GM18909 (cell line): Measurements from ENCODE around the gene TSSC4.
"Not testable (repeated sequence)": the region's sequence is repeated elsewhere in the genome, so short reads cannot be mapped to it uniquely, and the experiment has no call there.

Source experiments
- ATAC-seq: cut with Tn5 transposase; IDR thresholded peaks from one replicate; pipeline ENCODE4 v1.9.1; 2021; ENCODE audit warnings: mild to moderate bottlenecking; ENCODE audit not compliant: unreplicated experiment, poor library complexity

TSSC4 gene

DNA sequence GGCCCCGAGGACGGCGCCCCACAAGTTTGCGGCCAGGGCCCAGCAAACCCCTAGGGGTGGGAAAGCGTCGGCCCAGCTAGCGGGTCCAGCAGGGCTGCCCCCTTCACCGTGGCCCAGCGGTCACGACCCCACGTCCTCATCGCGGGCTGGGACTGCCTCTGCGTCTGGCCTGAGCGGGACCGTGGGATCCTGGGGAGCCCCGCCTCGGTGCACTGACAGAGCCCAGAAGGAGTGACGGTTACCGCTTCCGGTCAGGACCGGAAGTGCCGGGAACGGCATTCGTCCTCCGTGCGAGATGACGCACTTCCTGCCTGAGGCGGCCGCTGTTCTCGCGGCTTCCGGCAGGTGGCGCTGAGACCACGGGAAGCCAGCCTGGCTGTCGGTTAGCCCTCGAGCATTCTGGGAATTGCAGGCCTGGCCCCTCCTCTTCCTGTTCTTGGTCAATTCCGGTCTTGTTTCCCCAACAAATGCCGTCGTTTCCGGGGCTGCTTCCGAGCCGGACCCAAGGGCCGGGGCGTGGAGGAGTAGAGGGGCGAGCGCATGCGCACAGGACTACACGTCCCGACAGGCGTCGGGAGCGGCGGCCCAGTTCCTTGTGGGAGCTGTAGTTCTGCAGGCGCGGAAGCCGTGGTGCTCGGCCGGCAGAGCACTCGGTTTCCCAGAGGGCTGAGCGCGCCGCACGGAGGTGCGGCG is at the start of gene TSSC4:
TSS of gene TSSC4 (plus strand) at position 682 of the 693 bp plus-strand sequence. CDS start 1,884 bp downstream, outside the sequence.
- peak; percentile 86 for ATAC-seq

DNA sequence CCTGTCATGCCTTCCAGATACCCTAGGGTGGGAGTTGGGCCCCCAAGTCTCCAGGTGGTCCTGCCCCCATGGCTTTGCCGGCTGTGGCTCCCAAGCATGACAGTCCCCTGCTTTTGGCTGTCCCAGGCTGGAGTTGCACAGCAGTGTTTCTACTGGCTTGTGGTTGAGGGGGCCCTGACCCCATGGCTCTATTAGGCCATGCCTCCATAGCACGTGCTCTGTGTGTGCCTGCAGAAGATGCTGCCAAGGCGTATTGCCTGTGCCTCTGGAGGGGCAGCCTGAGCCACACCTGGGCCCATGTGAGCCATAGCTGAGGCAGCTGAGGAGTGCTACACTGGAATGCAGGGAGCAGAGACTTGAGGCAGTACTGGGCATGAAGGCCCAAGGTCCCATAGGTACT is 48.8 kb upstream of the TSSC4 start:
- no peak for ATAC-seq

DNA sequence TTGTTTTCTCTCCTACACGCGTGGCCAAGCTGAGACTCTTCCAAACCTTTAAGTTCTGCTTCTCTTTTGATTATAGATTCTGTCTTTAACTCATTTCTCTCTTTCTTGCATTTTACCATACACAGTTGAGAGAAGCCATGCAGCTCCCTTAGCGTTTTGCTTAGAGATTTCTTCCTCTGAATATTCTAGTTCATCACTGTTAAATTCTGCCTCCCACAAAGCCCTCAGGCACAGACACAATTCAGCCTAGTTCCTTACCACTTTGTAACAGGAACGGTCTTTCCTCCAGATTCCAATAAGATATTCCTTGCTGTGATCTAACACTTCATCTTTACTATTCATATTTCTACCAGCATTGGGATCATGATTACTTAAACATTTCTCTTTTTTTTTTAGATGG is 48.1 kb upstream of the TSSC4 start:
- ATAC-seq = no peak

DNA sequence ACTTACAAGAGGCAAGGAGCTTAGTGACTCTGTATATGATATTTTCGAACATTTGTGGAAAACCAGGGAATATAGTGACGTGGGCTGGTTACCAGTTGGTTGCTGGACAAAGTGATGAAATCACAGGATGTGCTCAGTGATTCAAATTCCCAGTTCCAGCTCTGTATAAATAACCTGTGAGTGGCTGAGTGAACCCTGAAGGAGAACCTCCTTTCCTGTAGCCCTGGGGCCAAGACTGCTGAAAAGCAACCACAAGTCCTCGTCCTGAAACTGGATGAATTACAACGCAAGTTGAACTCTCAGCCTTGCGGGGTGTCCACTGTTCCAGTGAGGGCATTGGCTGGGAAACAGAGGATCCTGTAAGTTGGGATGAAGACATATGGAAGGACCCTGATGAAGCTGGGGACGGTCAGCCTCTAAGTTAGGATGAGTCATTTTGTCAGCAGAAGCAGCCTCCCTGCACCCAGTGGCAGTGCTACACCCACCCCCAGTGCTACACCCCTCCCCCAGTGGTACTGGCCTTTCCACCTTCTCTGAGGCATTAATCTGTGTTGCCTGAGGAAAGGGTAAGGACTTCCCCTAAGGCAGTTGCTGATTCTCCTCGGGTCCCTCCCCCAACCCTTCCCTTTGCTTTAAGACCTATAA is 45.4 kb upstream of the TSSC4 start:
- ATAC-seq = no peak

DNA sequence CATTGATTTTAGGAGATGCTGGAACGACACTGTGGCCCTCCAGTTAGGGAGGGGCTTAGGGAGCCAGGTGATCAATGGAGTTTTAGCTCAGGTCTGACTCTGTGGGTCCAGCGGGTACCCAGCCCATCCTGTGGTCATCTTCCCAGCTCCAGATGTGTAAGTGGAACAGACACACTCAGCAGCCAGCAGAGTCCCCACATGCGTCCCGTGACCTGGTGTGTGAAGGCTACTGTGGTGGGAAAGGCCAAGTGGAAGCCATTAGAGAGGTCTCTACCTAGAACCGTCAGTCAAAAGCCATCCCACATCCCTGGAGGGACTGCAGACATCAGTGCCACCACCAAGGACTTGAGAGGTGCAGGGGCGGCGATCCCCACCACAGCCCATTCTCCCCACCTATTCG is 43.3 kb upstream of the TSSC4 start:
- no peak for ATAC-seq

DNA sequence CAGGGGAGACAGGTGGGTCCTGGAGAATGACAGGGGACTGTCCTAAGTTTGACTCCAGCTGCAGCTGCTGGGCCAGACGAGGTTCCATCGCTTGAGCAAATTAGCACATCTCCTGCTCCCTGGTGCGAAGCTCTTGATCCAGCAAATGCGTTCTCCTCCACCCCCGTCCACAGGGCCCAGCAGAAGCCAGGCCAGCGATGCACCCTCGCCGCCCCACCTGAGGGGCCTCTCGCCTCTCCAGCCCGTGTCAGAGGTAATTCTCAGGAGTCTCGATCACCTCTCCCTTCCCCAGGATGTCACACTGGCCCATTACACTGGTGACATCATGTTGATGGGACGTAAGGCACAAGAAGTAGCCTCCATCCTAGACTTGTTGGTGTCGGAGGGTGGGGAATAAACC is 42.9 kb upstream of the TSSC4 start:
- ATAC-seq = not testable (repeated sequence)

DNA sequence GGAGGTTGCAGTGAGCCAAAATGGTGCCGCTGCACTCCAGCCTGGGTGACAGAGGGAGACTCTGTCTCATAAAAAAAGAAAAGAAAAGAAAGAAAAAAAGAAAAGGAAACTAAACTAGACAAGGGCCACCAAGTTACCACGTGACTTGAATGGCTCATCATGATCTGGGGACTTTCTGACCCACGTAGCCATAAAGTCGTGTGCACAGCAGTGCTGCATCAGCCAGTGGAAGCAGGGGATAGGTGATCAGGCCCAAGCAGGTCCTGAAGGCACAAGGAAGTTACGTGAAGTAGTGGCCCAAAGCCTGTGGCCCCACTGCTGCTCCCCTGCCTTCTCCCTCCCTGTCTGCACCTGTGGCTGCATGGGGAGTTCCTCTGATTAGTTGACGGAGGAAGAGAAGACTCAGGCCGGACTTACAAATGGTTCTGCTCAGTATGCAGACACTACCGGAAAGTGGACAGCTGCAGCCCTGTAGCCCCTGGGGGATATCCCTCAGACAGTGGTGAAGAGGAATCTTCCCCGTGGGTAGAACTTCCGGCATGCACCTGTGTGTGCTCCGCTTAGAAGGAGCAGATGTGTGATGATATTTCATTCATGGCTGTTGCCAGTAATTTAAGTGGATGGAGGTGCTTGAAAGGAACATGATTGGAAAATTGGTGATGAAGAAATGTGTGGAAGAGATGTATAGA is 41.7 kb upstream of the TSSC4 start:
- ATAC-seq = no peak

DNA sequence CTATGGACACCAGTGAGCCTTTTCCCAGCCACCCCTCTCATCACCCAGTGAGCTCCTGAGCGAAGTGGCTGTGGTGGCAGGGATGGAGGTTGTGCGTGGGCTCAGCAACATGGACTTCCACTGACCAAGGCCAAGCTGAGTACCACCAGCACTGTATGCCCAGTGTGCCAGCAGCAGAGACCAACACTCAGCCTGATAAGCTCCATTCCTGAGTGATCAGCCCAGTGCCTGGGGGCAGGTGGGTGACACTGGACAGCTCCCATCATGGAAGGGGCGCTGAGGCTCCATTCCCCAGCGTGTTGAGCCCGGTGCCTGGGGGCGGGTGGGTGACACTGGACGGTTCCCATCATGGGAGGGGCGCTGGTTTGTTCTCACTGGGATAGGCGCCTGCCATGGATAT is 41.0 kb upstream of the TSSC4 start:
- ATAC-seq = no peak

DNA sequence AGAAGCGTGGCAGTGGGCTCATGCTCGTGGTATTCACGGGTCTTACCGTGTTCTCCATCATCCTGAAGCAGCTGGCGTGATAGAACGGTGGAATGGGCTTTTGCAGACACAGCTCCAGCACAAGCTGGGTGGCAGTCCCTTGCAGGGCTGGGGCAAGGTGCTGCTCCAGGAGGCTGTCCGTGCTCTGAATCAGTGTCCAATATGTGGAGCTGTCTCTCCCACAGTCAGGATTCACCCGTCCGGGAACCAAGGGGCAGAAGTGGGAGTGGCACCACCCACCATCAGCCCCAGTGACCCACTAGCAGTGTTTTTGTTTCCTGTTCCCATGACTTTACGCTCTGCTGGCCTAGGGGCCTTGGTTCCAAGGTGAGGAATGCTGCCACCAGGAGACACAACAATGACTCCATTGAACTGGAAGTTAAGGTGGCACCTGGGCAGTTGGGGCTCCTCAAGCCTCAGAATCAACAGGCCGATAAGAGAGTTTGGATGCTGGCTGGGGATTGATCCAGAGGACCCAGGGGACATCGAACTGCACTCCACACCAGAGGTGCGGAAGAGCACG is 40.4 kb upstream of the TSSC4 start:
- no peak for ATAC-seq

DNA sequence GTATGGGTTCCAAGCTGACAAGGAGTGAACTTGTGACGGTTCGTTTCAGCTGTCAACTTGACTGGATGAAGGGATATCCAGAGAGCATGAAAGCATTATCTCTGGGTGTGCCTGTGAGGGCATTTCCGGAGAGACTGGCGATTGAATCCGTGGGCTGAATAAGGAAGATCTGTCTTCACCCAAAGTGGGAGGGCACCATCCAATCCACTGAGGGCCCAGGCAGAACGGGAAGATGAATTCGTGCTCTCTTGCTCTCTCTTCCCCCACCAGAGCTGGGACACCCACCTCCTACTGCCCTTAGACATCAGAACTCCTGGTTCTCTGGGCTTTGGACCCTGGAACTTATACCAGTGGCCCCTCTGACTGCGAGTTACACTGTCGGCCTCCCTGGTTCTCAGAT is 39.0 kb upstream of the TSSC4 start:
- no peak for ATAC-seq

DNA sequence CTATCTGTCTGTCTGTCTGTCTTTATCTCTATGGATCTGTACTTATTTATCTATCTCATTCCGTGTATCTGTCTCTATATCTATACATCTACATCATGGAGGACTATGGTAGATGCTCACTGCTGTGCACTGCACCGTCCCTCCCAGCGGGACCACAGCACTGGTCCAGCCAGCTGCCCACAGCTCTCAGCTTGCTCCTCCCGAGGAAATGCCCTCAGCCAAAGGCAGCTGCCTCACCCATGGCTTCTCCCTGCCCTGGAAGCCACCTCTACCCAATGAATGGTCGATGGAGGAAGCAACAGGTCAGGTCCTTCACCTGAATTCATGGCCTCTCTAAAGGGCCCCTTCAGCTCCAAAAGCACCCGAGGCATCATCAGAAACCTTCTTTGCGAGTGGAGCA is 38.1 kb upstream of the TSSC4 start:
- ATAC-seq = no peak

DNA sequence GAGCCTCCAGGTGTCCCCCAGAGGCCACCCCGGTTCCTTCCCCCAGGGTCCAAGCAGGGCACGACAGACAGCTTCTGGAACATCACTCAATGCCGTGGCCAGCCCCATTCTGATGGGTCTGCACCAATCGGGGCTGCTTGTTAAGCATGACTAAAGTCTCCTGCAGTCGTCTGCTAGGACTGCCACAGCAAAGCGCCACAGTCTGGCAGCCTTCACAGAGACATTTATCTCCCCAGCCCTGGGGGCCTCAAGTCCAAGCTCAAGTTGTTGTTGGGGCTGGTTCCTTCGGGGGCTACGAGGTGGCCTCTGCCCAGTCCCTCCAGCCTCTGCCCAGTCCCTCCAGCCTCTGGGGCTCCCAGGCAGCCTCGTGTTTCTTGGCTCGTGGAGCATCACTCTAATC is 37.4 kb upstream of the TSSC4 start:
- no peak for ATAC-seq

DNA sequence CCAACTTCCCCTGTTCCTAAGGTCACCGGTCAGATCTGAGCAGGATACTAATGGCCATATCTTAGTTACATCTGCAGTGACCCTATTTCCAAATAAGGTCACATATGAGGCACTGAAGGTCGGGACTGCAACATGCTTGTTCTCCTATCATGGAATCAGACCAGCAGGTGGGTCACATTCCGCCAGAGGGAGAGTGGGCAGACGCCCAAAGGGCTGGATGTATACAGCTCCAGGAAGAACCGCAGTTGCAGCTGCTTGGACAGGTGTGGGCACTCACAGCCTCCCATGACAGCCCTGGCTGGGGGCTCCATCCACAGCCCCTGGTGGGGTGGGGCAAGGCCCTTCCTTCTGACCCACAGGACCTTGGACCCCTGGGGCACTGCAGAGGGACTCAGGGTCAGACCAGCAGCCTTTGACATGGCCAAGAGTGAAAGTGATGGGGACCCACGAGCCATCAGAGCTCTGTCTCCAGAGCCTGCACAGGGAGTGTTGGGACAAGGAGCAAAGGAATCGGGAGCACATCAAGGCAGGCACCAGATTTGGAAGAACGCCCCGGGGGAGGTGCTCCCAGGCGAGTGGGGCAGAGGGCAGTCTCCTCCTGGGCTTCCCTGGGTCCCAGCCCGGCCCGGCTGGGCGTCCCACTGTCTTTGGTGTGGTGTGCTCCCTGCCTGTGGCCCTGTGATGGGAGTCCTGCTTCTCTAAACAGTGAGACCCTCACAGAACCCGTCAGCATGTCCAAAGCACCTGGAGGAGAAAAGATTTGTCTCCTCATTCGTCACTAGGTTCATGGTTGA is 36.8 kb upstream of the TSSC4 start:
- ATAC-seq = no peak

DNA sequence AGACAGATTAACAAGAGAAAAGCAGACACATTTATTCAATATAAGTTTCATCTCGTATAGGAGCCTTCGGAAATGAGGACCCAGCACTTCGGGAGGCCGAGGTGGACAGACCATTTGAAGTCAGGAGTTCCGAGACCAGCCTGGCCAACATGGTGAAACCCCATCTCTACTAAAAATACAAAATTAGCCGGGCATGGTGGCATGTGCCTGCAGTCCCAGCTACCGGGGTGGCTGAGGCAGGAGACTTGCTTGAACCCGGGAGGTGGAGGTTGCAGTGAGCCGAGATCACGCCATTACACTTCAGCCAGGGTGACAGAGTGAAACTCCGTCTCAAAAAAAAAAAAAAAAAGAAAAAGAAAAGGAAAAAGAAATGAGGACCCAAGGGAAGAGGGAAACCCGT is 36.2 kb upstream of the TSSC4 start:
- not testable (repeated sequence) for ATAC-seq

DNA sequence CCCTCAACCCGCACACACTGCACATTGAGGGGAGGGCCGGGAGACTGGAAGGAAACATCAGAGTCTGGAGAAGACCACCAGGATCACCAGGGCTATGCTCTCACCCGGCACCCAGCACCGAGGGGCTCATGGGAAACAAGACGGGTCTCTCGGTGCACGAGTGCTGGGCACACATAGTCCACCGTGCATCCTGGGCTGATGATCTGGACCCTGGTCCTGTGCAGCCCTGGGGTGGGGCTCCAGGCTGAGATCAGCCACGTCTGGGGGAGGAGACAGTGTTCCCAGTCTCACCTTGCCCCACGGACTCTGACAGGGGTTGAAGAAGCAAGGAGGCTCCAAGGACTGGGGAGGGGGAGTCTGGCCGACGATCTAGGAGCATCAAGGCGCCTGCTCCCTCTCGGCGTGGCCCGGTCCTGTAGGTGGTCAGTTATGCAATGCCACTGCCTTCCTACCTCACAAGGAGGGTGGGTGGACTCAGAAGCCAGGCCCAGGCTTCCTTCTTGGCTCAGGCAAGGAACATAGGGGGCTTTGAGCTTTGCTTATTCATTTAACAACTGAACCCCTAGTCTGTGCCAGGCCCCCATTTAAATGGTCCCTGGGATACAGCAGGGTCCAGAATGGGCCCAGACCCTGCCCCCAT is 34.9 kb upstream of the TSSC4 start:
- no peak for ATAC-seq

DNA sequence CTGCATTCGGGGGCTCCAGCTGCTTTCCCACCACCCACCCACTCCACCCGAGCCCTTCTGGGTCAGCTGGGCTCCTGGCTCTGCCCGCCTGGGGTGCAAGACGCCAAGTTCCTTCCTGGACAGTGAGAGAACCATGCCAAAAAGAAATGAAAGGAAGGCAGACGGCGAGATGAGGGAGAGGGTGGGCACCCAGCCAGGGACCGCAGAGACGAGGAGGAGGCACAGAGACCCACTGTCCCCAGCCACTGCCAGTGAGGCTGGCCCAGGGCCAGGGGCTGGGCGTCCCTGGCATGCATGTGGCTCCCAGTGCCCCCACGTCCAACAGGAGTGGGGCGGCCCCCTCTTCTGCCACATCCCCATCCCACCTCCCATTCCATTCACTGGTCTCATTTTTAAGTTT is 34.3 kb upstream of the TSSC4 start:
- ATAC-seq = no peak

DNA sequence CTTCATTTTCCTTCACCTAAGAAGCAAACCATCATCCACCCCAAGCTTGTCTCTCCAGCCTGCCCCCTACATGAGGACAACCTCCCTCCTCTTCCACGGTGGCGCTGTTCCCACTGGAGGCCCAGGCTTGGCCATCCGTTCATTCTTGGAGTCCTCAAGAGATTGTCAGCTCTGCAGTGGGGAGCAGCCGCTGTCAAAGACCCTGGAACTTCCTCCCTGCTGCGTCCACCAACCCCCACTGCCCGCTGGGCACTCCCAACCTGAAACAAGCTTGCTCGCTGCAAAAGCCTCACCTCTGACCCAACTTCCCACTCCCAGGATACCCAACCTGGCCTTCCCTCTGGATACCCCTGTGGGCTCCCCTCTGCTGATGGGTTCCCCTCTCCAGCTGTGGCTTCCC is 33.8 kb upstream of the TSSC4 start:
- no peak for ATAC-seq

DNA sequence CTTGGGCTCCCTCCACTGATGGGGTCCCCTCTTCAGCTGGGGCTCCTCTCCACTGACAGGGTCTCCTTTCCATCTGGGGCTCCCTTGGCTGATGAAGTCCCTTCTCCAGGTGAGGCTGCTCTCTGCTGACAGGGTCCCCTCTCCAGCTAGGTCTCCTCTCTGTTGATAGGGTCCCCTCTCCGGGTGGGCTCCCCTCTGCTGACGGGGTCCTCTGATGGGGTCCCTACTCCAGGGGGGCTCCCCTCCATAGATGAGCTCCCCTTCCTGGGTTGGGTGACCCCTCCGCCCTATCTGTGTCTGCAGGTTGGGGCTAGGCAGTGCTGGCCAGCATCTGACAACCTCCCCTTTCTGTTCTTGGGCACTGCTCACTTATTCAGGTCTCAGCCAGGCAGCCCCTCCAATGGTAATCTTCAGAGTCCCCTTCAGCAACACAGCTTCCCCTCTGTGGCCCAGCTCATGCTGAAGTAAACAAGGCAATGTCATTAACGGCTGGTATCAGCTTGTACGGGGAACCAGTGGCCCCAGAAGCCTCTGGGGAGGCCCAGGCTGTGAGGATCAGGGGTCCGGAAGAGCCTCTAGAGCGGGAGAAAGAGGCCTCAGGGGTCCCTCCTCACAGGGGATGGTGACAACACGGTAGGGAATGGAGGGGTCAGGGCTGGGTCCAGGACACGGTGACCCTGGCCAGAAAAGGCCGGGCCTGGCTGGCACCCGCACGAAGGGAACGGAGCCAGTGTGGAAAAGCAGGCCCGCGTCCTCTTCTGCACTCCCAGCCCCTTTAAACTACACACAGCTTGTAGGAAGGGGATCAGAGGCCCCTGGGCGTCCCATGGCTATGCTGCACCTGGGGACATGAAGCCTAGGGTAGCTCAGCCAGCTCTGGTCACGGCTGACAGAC is 33.0 kb upstream of the TSSC4 start:
- no peak for ATAC-seq

DNA sequence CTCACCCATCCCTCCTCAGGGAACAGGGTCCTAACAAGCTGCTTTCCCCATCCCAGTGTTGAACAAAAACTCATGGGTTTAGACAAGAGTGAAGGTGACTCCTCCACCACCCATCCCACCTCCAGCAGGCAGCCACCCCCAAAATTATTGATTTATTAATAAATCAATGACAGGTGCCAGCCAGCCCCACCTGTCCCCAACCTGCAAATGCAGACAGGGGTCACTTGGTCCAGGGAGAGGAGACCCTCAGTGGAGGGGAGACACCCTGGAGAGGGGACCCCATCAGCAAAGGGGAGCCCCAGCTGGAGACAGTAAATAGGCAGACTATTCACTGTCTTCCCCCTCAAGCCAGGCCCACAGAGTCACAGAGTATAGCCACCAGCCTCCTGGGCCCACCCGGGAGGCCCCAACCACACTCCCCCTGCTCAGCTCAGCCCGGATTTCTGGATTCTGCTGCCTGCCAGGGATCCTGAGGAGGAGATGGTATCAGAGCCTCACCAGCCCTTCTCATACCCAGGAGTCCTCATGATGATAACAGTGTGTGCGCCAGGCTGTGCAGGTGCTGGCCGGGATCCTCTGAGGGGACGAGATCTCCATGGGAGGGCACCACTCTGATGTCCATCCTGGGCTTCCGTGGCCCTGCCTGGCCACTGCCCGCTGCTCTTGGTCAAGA is 32.2 kb upstream of the TSSC4 start:
- ATAC-seq = no peak
